ENCODE measurements around the gene MCHR2. TPM values are rescaled to one million over a fixed set of nuclear protein-coding genes. Genes with fewer than 3 reads are reported as not detected.

MCHR2 gene
- total and polyA plus RNA-seq, 11 donors = not detected

DNA sequence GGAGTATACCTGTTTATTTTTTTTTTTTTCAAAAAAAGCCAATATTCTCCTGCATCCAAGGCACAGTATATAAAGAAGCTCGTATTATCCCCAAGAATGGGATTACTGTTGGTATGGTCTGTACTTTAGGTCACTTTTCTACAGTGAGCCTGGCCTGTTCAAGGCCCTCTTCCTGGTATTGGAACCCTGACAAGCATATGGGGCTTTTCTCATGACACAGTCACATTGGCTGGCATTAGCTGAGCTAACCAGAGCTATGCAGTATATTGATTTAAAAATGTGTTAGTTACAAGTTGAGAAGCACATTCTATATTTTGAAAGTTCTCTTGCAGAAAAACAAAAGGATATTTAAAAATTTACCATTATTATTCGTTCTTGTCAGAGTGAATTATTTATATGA lies 48.0 kb downstream of the MCHR2 start:
- Histone ChIP-seq H3K4me3 (no peak overlapping the region), H3K9me3 (no peaks in the 10 kb centered on the region), H3K27ac (no peak overlapping the region), H3K4me1 (no peaks in the 10 kb centered on the region), H3K36me3 (no peaks in the 10 kb centered on the region), H3K27me3 (peaks cover 0 to 8% (median 0%) of the 10 kb centered on the region in 9 donors)
- DNase-seq (no peak), ATAC-seq (no peak)
- no peak for TF ChIP-seq POLR2A (IDR thresholded peaks at IDR 0.05)
- TF ChIP-seq, protein P1, sequence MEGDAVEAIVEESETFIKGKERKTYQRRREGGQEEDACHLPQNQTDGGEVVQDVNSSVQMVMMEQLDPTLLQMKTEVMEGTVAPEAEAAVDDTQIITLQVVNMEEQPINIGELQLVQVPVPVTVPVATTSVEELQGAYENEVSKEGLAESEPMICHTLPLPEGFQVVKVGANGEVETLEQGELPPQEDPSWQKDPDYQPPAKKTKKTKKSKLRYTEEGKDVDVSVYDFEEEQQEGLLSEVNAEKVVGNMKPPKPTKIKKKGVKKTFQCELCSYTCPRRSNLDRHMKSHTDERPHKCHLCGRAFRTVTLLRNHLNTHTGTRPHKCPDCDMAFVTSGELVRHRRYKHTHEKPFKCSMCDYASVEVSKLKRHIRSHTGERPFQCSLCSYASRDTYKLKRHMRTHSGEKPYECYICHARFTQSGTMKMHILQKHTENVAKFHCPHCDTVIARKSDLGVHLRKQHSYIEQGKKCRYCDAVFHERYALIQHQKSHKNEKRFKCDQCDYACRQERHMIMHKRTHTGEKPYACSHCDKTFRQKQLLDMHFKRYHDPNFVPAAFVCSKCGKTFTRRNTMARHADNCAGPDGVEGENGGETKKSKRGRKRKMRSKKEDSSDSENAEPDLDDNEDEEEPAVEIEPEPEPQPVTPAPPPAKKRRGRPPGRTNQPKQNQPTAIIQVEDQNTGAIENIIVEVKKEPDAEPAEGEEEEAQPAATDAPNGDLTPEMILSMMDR (IDR thresholded peaks at IDR 0.05) = no peak
- 57 to 69% (median 66%) methylated on average over 2 of the region's 2 CpGs for WGBS, 4 donors
- intact Hi-C loops (cut with DNase I) = no loop called here

DNA sequence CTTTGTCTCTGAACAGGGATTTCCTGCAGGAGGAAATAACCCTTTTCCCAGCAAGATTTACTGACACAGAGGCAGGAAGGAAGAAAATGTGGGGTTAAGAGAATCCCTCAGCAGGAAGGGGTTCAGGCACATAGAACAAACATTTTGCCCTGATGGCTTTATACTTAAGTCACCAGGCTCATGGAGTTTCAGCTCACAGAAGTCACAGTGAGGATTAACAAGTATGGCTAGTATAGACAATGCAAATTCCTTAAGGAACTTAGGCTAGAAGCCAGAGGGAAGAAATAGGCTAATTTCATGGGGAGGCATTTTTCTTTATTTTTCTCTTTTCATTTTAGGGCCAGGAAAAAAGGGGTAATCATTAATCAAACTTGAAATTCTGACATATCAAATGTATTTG lies 50.2 kb downstream of the MCHR2 start:
- peaks cover 0 to 8% (median 0%) of the 10 kb centered on the region in 9 donors for H3K27me3 ChIP-seq
- intact Hi-C loops (cut with DNase I) = no loop called here
- TF ChIP-seq POLR2A (IDR thresholded peaks at IDR 0.05) = no peak
- TF ChIP-seq, protein P1 (IDR thresholded peaks at IDR 0.05) = no peak
- H3K9me3 ChIP-seq = no peaks in the 10 kb centered on the region
- no peak overlapping the region for H3K4me3 ChIP-seq
- no peaks in the 10 kb centered on the region for H3K4me1 ChIP-seq
- no peak overlapping the region for H3K27ac ChIP-seq
- DNase-seq (no peak), ATAC-seq (no peak)
- H3K36me3 ChIP-seq = no peaks in the 10 kb centered on the region

DNA sequence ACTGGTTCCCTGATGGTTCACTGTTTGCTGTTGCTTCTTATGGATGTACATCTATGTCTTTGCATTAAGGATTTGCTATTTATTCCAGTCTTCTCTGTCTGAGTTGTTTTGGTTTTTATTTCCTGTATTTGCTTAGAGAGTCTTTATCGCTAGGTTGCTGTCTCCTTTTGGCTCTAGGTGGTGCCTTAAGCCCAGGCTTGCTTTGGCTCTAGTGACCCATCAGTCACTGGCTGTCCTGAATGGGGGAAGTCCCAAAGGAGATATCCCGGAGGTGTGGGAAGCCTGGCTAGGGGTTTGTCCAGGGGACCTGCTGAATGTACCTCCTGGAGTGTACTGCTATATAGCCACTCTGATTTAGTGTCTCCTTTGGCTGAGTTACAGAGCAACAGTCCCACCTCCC lies 53.4 kb downstream of the MCHR2 start:
- H3K36me3 ChIP-seq = no peaks in the 10 kb centered on the region
- H3K27me3 ChIP-seq = peaks cover 0 to 8% (median 0%) of the 10 kb centered on the region in 9 donors
- no peaks in the 10 kb centered on the region for H3K9me3 ChIP-seq
- ATAC-seq (no peak), DNase-seq (no peak)
- no peak overlapping the region for H3K4me3 ChIP-seq
- TF ChIP-seq, protein P1 (IDR thresholded peaks at IDR 0.05) = no peak
- TF ChIP-seq POLR2A (IDR thresholded peaks at IDR 0.05) = no peak
- no peak overlapping the region for H3K27ac ChIP-seq
- WGBS, 4 donors = 67 to 88% (median 73%) methylated on average over 2 of the region's 2 CpGs
- no peaks in the 10 kb centered on the region for H3K4me1 ChIP-seq
- intact Hi-C loops (cut with DNase I) = no loop called here

DNA sequence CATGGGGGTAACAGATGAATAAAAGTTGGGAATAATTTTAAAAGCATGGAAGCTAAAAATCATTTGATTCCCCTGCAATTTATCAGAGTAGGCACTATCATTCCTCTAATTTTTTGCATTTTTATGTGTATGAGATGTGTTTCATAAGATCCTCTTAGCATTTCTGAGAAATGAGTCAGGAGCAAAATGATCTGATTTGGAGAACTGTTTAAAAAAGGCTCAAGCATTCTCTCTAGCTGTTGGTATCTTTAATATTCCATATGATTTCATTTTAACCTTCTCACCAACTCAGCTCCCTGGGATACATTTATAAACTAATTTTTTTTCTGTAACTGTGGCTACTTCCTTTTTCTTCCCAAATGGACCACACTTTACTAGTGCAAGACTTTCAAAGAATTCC lies 60.9 kb downstream of the MCHR2 start:
- no peak overlapping the region for H3K27ac ChIP-seq
- intact Hi-C loops (cut with DNase I) = no loop called here
- no peaks in the 10 kb centered on the region for H3K9me3 ChIP-seq
- ATAC-seq = no peak
- H3K27me3 ChIP-seq = no peaks in the 10 kb centered on the region
- no peaks in the 10 kb centered on the region for H3K36me3 ChIP-seq
- no peak for DNase-seq
- H3K4me3 ChIP-seq = no peak overlapping the region
- H3K4me1 ChIP-seq = no peaks in the 10 kb centered on the region
- TF ChIP-seq, protein P1 (IDR thresholded peaks at IDR 0.05) = no peak
- TF ChIP-seq POLR2A (IDR thresholded peaks at IDR 0.05) = no peak
